GM21381 (cell line): ENCODE measurements around the gene AFAP1L1.

Experiments used
- ATAC-seq: cut with Tn5 transposase; IDR thresholded peaks from one replicate; pipeline ENCODE4 v1.9.1; 2021; ENCODE audit warnings: mild to moderate bottlenecking, moderate library complexity; ENCODE audit not compliant: unreplicated experiment

AFAP1L1 gene

DNA sequence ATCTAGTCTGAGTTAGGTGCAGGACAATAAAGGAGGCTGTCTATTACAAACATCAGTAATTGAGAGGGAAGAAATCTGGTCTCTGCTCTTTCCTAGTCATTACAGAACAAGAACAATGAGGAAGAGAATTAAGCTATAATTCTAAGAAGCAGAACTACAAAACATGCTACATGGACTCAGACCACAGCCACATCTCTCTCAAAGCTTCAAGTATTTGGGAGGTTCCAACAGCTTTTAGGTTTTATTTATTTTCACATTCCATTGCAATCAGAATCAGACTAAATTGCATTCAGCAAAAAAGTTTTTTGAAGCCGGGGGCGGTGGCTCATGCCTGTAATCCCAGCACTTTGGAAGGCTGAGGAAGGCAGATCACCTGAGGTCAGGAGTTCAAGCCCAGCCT, 72.5 kb downstream of the AFAP1L1 start:
- ATAC-seq, result no peak

DNA sequence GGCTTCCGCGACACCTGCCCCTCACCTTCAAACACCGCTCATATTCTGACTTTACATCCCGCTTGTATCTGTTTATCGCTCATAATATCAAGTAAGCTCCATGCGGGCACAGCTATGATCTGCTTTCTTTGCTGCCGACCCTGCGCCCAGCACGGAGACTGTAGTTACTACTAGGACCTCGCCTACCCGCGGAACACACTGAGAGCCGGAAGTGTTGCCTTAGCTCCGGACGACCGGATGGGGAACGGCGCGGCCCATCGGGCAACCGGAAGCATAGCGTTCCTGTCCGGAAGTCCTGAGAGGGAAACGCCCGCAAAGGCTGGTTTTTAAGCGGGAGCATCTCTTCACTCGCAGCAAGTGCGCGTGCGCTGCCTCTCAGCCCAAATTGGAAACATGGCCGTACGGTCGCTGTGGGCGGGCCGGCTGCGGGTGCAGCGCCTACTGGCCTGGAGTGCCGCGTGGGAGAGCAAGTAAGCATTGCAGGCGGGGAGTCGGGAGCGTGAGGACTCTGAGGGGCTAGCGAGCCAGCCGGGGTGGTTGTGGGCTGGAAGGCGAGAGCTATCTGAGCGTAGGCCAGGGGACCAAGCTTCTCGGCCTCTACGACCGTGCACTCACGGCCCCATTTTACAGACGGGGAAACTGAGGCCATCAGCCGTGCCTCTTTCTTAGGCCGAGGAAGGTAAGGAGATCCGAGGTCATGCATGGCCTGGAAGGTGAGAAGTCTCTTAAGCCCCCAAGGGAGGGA, 73.7 kb downstream of the AFAP1L1 start, which contains the start of gene GRPEL2:
GRPEL2 (plus strand) TSS at position 353 of the 745 bp plus-strand sequence; CDS start at position 394, 41 bp downstream.
- peak; percentile 98 for ATAC-seq

DNA sequence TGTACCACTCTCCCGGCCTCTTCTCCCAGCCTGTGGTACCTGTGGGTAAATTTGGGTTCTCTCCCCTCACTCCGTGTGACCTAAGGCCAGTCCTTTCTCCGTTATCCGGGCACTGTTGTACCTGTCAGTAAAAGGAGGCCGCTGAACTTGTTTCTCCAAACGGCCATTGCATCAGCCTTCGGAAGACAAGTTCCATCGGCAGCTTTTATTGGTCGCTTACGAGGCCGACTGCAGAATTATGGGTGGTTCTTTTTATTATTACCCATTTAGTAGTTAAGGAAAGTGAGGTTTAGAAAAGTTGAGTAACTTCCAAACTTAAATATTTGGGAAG, 74.2 kb downstream of the AFAP1L1 start:
- ATAC-seq, result peak; percentile 4

DNA sequence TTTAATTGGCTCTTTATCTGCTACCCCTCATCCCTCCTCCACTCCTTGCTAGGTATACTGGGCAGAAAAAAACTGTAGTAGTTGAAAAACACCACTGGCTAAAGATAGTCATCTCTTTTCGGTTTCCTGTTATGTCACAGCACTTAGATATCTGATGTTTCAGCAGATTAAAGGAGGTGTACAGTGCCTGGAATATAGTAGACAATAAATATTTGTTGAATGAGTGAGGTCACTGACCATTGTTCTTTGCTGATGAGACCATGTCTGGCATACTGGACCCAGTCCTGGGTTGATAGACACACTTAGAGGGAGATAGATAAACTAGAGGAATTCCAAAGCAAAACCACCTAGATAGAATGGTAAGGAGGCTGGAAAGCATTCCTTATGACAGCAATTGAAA, 76.9 kb downstream of the AFAP1L1 start:
- no peak for ATAC-seq

DNA sequence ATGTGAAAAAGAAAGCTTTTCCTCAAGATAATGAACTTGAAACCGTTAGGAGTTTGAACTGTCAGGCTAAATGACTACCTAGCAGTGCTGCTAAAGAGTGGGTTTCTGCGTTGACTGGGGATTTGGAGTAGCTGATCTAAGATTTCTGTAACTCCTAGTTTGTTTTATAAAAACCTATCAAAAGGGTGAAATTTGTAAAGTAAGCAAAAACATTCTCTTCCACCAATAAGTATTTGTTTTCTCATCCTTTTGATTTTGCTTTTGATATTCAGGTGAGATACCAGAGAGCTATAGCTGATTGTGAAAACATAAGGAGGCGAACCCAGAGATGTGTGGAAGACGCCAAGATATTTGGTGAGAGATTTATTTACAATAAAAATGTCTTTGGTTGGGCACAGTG, 77.7 kb downstream of the AFAP1L1 start:
- no peak for ATAC-seq

DNA sequence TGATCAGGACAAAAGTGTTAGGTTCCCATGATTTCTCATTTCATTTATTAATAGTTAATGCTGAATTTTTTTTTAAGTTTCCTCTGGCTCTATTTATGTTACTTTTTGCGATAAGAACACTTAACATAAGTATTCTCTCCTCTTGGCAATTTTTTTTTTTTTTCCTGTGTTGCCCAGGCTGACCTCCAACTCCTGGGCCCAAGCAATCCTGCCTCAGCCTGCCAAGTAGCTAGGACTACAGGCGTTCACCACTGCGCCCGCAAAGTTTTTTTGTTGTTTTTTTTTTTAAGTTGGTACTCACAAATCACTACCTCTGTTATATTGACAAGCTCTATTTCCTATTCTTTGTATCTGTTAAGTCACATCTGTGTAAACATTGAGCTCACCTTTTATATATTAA, 80.5 kb downstream of the AFAP1L1 start:
- ATAC-seq, result no peak

DNA sequence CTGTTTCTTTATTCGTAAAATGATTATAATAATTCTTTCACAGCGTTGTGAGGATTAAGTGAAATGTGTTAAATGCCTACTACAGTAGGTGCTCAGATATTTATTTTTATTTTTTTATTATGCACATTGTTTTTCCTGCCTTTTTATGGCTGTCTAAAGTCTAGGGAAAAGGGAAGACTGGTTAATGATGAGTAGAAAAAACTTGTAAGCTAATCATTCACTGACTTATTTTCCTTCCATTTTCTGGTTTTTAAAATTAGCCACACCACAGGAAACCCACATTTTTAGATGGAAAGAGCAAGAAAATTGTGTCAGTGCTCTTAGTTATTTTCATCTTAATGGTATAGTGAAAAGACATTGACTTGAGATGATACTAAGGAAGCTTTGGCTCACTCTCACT, 82.3 kb downstream of the AFAP1L1 start:
- ATAC-seq, result no peak

DNA sequence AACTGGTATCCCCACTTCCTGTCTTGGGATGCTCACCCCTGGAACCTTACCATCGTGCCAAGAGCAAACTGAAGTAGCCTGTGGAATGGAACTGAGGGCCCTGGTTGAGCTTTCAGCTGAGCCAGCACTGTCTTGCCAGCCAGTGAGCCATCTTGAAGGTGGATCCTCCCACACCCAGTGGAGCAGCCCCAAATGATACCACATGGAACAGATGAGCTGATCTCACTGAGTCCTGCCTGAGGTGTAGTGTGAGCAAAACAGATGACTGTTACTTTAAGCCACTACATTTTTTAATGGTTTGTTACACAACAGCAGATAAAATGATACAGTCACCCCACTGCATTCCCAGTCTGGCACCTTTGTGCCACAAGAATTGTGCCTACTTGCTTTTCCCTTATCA, 84.0 kb downstream of the AFAP1L1 start:
- ATAC-seq, result no peak

DNA sequence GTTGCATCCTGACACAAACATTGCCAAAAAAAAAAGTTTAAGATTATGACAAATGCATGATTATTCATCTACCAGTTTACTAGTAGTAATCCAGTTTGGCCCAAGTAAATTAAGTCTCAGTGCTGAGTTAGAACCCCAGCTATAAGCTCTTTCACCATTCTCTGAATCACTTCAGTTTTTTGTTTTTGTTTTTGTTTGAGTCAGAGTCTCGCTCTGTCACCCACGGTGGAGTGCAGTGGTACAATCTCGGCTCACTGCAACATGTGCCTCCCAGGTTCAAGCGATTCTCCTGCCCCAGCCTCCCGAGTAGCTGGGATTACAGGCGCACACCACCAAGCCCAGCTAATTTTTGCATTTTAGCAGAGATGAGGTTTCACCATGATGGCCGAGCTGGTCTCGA, 84.7 kb downstream of the AFAP1L1 start:
- no peak for ATAC-seq

DNA sequence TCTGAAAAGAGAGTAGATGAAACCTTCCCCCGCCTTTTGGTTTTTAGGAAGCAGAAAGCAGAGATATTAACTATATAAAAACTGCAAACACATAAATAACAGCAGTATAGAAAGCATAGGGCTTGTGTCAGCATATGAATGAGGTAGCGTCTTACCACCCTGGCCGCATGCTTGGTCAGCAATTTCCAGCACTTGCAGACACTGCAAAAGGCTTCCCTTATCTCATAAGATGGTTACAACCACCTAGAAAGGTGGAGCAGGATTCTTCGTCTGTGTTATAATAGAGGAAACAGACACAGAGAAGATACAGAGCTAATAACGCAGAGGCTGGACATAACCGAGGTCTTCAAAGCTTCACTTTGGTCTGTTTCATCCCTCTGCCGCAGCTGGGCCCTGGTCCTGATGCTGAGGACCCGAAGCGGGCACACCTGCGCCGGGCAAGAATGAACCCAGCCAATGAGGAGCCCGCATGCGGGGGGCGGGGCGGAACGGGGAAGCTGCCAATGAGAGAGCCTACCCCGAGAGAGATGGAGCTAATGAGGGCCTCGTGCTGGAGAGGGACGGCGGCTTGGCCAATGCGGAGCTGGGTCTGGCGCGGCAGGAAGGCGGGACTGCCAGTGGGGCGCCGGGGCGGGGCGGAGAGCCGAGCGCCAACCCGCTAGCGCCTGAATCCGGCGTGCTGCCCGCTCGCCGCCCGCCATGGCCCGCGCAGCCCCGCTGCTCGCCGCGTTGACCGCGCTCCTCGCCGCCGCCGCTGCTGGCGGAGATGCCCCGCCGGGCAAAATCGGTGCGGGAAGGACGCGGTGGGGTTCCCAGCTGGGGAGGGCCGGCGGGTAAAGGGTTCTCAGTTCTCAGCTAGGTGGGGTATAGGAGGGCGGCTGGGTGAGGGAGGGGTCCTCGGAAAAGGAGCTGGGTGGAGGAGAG, 86.0 kb downstream of the AFAP1L1 start, which contains the start of gene PCYOX1L:
PCYOX1L (plus strand) TSS at position 677 of the 924 bp plus-strand sequence; CDS start at position 700, 23 bp downstream.
- peak; percentile 99 for ATAC-seq

DNA sequence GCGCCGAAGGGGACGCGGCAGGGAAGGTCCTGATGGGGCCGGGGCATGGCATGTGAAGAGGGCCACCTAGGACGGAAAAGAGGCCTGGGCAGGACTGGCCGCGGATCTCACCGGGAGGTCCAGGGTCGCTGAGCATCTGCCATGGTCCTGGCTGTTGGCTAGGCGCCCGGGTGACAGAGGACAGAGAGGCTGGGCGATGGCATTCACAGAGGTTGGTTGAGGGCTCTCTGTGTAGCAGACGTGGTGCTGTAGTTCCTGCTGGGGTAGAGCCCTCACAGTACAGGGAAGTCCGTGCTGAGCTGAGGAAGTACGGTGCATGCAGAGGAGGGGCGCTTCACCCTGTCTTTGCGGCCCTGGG, 86.6 kb downstream of the AFAP1L1 start:
- ATAC-seq, result peak; percentile 7

DNA sequence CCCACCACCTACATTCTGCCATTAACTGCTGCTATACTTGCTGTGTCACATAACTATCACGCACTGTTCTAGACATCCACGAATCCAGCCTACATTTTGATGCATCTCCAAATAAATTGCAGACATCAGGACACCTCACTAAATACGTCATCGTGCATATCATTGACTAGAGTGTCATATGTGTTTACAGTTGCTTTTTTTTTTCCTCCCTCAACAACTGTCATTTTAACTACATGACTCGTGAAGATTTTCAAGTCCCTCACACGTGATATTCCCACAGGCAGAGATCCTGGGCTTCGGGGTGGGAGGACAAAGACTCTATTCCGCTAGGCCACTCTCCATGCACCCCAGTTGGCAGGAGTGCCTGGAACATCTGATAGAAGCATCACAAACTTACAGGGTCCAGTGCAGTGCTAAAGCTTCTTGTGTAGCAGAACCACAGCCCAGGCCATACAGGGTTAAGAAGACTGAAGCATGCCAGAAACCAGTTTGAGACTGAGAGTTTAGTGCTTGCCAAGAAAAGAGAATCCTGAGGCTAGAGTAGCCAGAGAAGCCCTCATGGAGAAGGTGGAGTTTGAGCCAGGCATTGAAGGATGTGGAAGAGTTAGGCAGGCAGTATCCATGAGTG, 87.3 kb downstream of the AFAP1L1 start:
- no peak for ATAC-seq

DNA sequence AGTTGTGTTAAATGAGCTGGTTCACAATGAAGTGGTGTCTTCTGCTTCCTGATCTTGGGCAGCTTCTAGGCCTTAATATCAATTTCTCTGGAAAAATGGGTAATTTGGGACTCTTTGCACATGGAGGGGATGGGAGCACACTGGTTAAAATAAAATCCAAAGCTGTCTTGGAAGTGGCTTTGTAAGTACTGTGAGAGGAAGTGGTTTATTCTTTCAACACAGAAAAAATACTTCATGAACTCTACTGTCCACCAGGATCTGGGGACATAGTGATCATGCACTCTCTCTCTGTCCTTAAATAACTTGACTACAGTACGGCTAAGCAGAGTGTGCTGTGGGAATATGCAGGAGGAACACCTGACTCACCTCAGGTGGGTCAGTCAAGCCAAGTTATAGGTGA, 88.6 kb downstream of the AFAP1L1 start:
- ATAC-seq, result no peak

DNA sequence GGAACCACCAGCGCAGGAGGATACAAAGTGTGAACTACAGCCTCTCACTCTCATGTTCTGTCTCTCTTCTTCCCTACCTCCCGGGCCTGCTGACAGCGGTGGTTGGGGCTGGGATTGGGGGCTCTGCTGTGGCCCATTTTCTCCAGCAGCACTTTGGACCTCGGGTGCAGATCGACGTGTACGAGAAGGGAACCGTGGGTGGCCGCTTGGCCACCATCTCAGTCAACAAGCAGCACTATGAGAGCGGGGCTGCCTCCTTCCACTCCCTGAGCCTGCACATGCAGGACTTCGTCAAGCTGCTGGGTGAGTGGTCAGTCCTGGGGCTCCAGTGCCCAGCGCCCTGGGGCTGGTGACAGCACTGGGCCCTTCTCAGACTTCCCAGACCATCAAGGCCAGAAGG, 90.9 kb downstream of the AFAP1L1 start:
- ATAC-seq, result no peak

DNA sequence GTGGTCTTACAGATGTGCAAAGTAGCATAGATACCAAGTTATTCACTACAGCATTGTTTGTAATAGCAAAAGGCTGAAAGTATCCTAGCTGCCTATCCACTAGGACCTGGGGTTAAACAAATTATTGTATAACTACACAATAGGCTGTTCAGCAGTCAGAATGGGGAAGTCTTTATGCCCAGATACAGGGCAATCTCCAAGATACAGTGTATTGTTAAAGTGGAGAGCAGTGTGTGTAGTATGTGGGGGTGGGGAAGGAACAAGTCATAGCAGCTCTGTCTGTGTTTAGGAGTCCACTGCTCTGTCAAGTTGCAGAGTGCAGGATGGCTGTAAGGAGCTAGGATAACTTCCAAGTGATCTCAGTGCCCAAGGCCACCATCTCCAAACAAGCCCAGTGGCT, 91.7 kb downstream of the AFAP1L1 start:
- no peak for ATAC-seq

DNA sequence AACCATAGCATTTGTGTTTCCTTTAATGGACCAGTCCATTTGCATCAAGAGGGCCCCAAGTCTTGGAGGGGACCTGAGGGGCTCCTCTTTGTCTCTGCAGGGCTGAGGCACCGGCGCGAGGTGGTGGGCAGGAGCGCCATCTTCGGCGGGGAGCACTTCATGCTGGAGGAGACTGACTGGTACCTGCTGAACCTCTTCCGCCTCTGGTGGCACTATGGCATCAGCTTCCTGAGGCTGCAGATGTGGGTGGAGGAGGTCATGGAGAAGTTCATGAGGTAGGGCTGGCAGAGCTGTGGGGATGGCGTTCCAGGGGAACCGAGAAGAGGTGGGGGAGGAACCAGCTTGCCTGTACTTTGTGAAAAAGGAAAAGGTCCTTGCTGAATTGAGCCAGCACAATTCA, 92.3 kb downstream of the AFAP1L1 start:
- ATAC-seq, result no peak

DNA sequence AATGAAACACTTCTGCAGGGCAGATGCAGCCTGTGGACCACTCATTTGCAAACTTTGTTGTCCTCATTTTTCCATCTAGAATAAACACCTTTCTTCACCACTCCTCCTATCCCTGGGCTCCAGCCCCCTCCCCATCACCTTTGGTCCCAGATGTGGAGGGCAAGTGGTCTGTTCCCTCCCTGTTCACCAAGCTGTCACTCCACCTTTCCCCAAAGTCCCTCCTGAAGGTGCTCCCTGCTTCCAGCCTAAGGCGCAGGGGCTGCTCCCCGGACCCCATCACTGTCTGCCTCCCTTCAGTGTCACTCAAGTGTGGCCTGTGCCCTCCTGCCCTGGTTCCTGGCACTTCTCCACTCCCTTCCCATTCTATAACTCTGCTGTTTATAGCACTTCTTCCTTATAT, 93.1 kb downstream of the AFAP1L1 start:
- ATAC-seq, result no peak

DNA sequence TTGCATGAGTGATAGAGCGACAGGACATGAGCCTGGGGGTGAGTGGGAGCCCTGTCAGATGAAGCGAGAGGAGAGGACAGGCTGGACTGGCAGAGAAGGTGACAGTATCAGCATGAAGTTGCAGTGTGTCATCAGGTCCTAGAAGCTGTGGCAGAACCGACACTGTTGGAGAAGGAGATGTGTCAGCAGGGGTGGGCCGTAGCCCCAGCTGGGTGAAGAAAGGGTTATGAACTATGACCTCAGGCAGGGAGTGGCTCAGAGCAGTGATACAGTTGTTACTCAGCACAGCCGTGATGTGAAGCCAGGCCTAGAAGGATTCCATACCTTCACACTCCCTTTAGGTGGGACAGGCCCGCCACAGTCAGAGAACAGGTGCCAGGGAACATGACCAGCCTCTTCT, 93.8 kb downstream of the AFAP1L1 start:
- no peak for ATAC-seq

DNA sequence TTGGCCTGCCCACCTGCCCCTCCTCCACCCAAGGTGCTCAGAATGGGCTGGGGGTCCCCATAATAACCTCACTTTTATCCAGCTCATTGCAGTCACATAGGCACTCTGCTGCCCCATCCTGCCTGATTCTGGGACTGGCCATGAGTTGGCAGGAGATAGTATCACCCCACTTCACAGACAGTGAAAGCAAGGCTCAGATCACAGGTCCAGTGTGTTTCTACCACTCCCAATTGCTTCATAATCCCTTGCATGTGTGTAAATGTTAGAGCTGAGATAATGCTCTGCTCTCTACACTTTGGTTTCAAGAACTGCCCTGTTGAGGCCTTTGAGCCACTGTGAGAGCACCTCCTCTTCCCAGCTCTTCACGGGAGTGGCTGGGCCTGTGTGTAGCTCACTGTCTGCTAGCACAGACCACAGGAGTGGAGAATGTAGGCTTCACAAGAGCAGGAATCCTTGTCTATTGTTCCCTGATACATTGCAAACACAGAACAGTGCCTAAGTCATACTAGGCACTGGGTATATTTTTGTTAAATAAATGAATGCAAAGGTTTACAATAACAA, 94.6 kb downstream of the AFAP1L1 start:
- no peak for ATAC-seq

DNA sequence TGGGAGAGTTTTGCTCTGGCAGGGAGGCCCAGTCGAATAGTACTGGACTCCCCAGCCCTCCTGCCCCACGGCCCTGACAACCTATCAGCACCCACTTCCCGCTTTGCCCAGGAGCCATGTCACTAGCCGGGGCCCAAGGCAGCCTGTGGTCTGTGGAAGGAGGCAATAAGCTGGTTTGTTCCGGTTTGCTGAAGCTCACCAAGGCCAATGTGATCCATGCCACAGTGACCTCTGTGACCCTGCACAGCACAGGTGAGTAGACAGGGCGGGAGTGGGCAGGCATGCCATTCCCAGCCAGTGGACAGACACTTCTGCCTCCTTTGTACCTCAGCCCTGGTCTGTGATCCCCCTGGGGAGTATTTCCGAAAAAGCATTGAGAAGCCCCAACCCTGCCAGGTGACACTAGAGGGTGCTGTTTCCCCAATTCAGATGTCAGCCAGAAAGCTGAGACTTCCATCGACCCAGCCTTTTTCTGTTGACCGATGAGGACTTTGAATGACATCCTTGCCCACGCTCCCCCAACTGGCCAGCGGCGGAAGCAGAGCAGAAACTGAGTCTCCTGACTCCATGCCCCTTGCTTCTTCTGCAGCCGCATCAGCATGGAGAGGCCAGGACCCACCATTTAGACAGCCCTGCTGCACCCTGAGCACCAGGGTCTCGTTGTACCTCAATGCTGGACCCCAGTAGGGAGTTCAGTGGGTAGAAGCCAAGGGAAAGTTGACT, 95.8 kb downstream of the AFAP1L1 start:
- peak; percentile 69 for ATAC-seq
